ENCODE results near the gene LRRC71. TPM values are rescaled to one million over a fixed set of nuclear protein-coding genes. Genes with fewer than 3 reads are reported as not detected.

Gene LRRC71
- total RNA-seq, 1 experiment from 2014 or later, result 0.22 TPM

- POLR2A ChIA-PET, result interaction anchor here (0.8 kb wide), 1 partner anchor 56 kb away, joined by 3 read pairs; no protein-coding TSS in a partner anchor
- H3K36me3 Mint-ChIP-seq, result no peaks in the 10 kb centered on the region
- no peak overlapping the region for H3K27ac Mint-ChIP-seq
- no peak for TF ChIP-seq CDX4 (CRISPR knock-in tag; IDR thresholded peaks at IDR 0.05; ENCODE audit: borderline replicate concordance)
- TF ChIP-seq CREM (CRISPR knock-in tag; IDR thresholded peaks at IDR 0.05), result no peak
- no peaks in the 10 kb centered on the region for H3K9me3 Mint-ChIP-seq
- peaks cover 21% of the 10 kb centered on the region for H3K4me1 Mint-ChIP-seq
- CTCF ChIA-PET, result interaction anchor here (0.6 to 13.3 kb wide), 8 partner anchors 15 to 260 kb away, joined by 3 to 233 read pairs (median 7); partner anchors contain the start of genes INSRR, LRRC71 and NTRK1
- ATAC-seq (no peak), DNase-seq (ENCODE audit: low spot score) (no peak)
- H3K4me3 Mint-ChIP-seq, result no peak overlapping the region
- H3K27me3 Mint-ChIP-seq (ENCODE audit: low read depth), result peaks cover 70% of the 10 kb centered on the region
Measured at GRCh38 chr1:156894711-156895454, 25.5 kb upstream of the LRRC71 start.

GRCh38 chr1:156895455-156895812, 25.0 kb upstream of the LRRC71 start:
- TF ChIP-seq TP53 (CRISPR knock-in tag; IDR thresholded peaks at IDR 0.05) (no peak), SMAD4 (CRISPR knock-in tag; IDR thresholded peaks at IDR 0.05) (no peak), ETV6 (CRISPR knock-in tag; IDR thresholded peaks at IDR 0.05) (no peak), HMGXB4 (CRISPR knock-in tag; IDR thresholded peaks at IDR 0.05) (no peak), ATF1 (CRISPR knock-in tag; IDR thresholded peaks at IDR 0.05) (no peak), ELF4 (CRISPR knock-in tag; IDR thresholded peaks at IDR 0.05; ENCODE audit: low read depth) (no peak)
- H3K4me3 Mint-ChIP-seq, result no peak overlapping the region
- DNase-seq (ENCODE audit: low spot score) (no peak), ATAC-seq (no peak)
- no peak overlapping the region for H3K27ac Mint-ChIP-seq
- H3K36me3 Mint-ChIP-seq, result no peaks in the 10 kb centered on the region
- peaks cover 64% of the 10 kb centered on the region for H3K27me3 Mint-ChIP-seq (ENCODE audit: low read depth)
- H3K4me1 Mint-ChIP-seq, result peaks cover 21% of the 10 kb centered on the region
- POLR2A ChIA-PET, result no interaction called here
- CTCF ChIA-PET, result interaction anchor here (1.2 to 7.0 kb wide), 5 partner anchors 15 to 260 kb away, joined by 3 to 233 read pairs (median 8); partner anchors contain the start of gene LRRC71
- H3K9me3 Mint-ChIP-seq, result no peaks in the 10 kb centered on the region

- ATAC-seq (no peak), DNase-seq (ENCODE audit: low spot score) (no peak)
- peaks cover 21% of the 10 kb centered on the region for H3K4me1 Mint-ChIP-seq
- no peaks in the 10 kb centered on the region for H3K9me3 Mint-ChIP-seq
- no peak overlapping the region for H3K4me3 Mint-ChIP-seq
- POLR2A ChIA-PET, result no interaction called here
- CTCF ChIA-PET, result interaction anchor here (1.0 to 7.0 kb wide), 4 partner anchors 15 to 32 kb away, joined by 6 to 233 read pairs (median 8); partner anchors contain the start of gene LRRC71
- no peak overlapping the region for H3K27ac Mint-ChIP-seq
- H3K36me3 Mint-ChIP-seq, result no peaks in the 10 kb centered on the region
- H3K27me3 Mint-ChIP-seq (ENCODE audit: low read depth), result peaks cover 59% of the 10 kb centered on the region
- no peak for TF ChIP-seq JAZF1 (CRISPR knock-in tag; IDR thresholded peaks at IDR 0.05)
- TF ChIP-seq ATF3 (CRISPR knock-in tag; conservative IDR thresholded peaks at IDR 0.05), result no peak
- TF ChIP-seq, protein P1, sequence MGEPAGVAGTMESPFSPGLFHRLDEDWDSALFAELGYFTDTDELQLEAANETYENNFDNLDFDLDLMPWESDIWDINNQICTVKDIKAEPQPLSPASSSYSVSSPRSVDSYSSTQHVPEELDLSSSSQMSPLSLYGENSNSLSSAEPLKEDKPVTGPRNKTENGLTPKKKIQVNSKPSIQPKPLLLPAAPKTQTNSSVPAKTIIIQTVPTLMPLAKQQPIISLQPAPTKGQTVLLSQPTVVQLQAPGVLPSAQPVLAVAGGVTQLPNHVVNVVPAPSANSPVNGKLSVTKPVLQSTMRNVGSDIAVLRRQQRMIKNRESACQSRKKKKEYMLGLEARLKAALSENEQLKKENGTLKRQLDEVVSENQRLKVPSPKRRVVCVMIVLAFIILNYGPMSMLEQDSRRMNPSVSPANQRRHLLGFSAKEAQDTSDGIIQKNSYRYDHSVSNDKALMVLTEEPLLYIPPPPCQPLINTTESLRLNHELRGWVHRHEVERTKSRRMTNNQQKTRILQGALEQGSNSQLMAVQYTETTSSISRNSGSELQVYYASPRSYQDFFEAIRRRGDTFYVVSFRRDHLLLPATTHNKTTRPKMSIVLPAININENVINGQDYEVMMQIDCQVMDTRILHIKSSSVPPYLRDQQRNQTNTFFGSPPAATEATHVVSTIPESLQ (CRISPR knock-in tag; IDR thresholded peaks at IDR 0.05), result no peak
- TF ChIP-seq, protein P2, sequence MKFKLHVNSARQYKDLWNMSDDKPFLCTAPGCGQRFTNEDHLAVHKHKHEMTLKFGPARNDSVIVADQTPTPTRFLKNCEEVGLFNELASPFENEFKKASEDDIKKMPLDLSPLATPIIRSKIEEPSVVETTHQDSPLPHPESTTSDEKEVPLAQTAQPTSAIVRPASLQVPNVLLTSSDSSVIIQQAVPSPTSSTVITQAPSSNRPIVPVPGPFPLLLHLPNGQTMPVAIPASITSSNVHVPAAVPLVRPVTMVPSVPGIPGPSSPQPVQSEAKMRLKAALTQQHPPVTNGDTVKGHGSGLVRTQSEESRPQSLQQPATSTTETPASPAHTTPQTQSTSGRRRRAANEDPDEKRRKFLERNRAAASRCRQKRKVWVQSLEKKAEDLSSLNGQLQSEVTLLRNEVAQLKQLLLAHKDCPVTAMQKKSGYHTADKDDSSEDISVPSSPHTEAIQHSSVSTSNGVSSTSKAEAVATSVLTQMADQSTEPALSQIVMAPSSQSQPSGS (CRISPR knock-in tag; IDR thresholded peaks at IDR 0.05; ENCODE audit: borderline replicate concordance, low read depth), result no peak
- no peak for TF ChIP-seq TEAD1 (CRISPR knock-in tag; IDR thresholded peaks at IDR 0.05)
- TF ChIP-seq CREB1 (CRISPR knock-in tag; IDR thresholded peaks at IDR 0.05), result no peak
- no peak for TF ChIP-seq ZNF416 (CRISPR knock-in tag; IDR thresholded peaks at IDR 0.05)
- no peak for TF ChIP-seq ZNF532 (CRISPR knock-in tag; IDR thresholded peaks at IDR 0.05; ENCODE audit: borderline replicate concordance)
- no peak for TF ChIP-seq KAT7 (CRISPR knock-in tag; IDR thresholded peaks at IDR 0.05; ENCODE audit: borderline replicate concordance)
- TF ChIP-seq IRF1 (CRISPR knock-in tag; IDR thresholded peaks at IDR 0.05), result no peak
Measured at GRCh38 chr1:156895927-156896326, 24.5 kb upstream of the LRRC71 start.
